GM12878 (cell line): Measurements from ENCODE around the gene DUOX1. TPM values are rescaled to one million over a fixed set of nuclear protein-coding genes. Genes with fewer than 3 reads are reported as not detected.

ENCODE experiments used
- BCLAF1 ChIP-seq: fragments of 450-650 bp; IDR thresholded peaks from 2 replicates; pipeline ENCODE4 v1.6.1; 2017; ENCODE audit warnings: antibody characterized with exemption, mild to moderate bottlenecking, moderate library complexity
- CEBPB ChIP-seq, 2 experiments: fragments of 150-350 bp in 1 of 2; IDR thresholded peaks; 2 replicates each; pipeline ENCODE4 v1.6.1; 2012 to 2014; ENCODE audit warnings: low read depth in 2 of 2, low read length in 2 of 2, borderline replicate concordance in 1 of 2, inconsistent platforms in 1 of 2
- E2F4 ChIP-seq: IDR thresholded peaks from 2 replicates; pipeline ENCODE4 v1.6.1; 2012; ENCODE audit warnings: low read depth, low read length, improper control_type of control experiment
- E4F1 ChIP-seq: fragments of 450-650 bp; IDR thresholded peaks from 2 replicates; pipeline ENCODE4 v1.6.1; 2018; ENCODE audit warnings: borderline replicate concordance, mild to moderate bottlenecking; ENCODE audit not compliant: partially characterized antibody
- FOXK2 ChIP-seq: fragments of 450-650 bp; IDR thresholded peaks from 2 replicates; pipeline ENCODE4 v1.6.1; 2017; ENCODE audit warnings: mild to moderate bottlenecking, moderate library complexity
- MTA2 ChIP-seq: fragments of 450-650 bp; IDR thresholded peaks from 2 replicates; pipeline ENCODE4 v1.6.1; 2016; ENCODE audit warnings: low read depth, mild to moderate bottlenecking, moderate library complexity
- NBN ChIP-seq: fragments of 450-650 bp; IDR thresholded peaks from 2 replicates; pipeline ENCODE4 v1.6.1; 2016
- PML ChIP-seq: IDR thresholded peaks from 2 replicates; pipeline ENCODE4 v1.6.1; 2012; ENCODE audit warnings: low read length, inconsistent platforms
- SIX5 ChIP-seq: IDR thresholded peaks from 2 replicates; pipeline ENCODE4 v1.6.1; 2011; ENCODE audit warnings: mild to moderate bottlenecking, low read depth, low read length, moderate library complexity; ENCODE audit not compliant: severe bottlenecking
- SKIL ChIP-seq: fragments of 450-650 bp; IDR thresholded peaks from 2 replicates; pipeline ENCODE4 v1.6.1; 2017; ENCODE audit warnings: mild to moderate bottlenecking, low read depth, inconsistent platforms; ENCODE audit not compliant: poor library complexity, severe bottlenecking
- ZBTB11 ChIP-seq: fragments of 450-650 bp; formaldehyde crosslinking; IDR thresholded peaks from 2 replicates; pipeline ENCODE4 v1.5.0; 2022; ENCODE audit warnings: mild to moderate bottlenecking, missing genetic modification characterization
- polyA plus RNA-seq, 11 experiments: library from polyadenylated mRNA; depleted of rRNA in 4 of 11; unstranded in 6 of 11; stranded (reverse) in 5 of 11; fragments of >200 nt; fragmentation: Nextera tagmentation in 4 of 11; fragmentation: Illumina TruSeq in 1 of 11; extraction: Ambion mirVana in 4 of 11; extraction: Trizol in 1 of 11; gene quantifications; 1 replicate in 1 of 11; 2 replicates in 10 of 11; pipeline versions ENCODE4 v1.2.1 to v1.2.3, GENCODE V29; 2011 to 2016; ENCODE audit warnings: inconsistent platforms in 2 of 11, missing spikeins in 2 of 11, low read depth in 1 of 11
- total RNA-seq, 4 experiments: library from RNA; depleted of rRNA in 3 of 4; stranded (reverse); fragments of >200 nt in 3 of 4; fragmentation: Illumina TruSeq in 1 of 4; extraction: Trizol in 1 of 4; gene quantifications; 2 replicates each; pipeline versions ENCODE4 v1.2.1 to v1.2.3, GENCODE V29; 2013 to 2021

The DUOX1 gene
- total and polyA plus RNA-seq, 10 of the 15 experiments (the other 5 are each of a cell fraction or from before 2014, with no cell fraction given), result 0.02 to 2.1 (median 0.26) TPM; not detected in 3

- TF ChIP-seq SIX5 (no peak), MTA2 (peak; percentile 45; the same call in 1 of the 2 replicates), ZBTB11 (no peak), FOXK2 (peak; percentile 45), CEBPB (IDR thresholded peaks at IDR 0.05; ENCODE audit: borderline replicate concordance in 1 of 2, low read depth in 2 of 2, low read length in 2 of 2) (peak in 1 of 2 experiments; percentile 21; a peak in 1 of 4 replicates), SKIL (peak; percentile 93), E4F1 (no peak), PML (peak; percentile 72), BCLAF1 (no peak), NBN (peak; percentile 90), E2F4 (no peak)
Observed at GRCh38 chr15:45198337-45199135, 68.7 kb downstream of the DUOX1 start (continued).
